Testis (tissue), 3 donors: Measurements from ENCODE around the gene NRF1. TPM values are rescaled to one million over a fixed set of nuclear protein-coding genes. Genes with fewer than 3 reads are reported as not detected.

Source experiments
- DNase-seq: peaks from one replicate; pipeline ENCODE4 v3.0.0-alpha.2; 2019
- H3K27ac ChIP-seq, 2 donors: fragments of 200-600 bp; sonication (generic); one replicate each; pipeline ENCODE4 v1.5.1; 2019
- H3K27me3 ChIP-seq: fragments of 200-600 bp; sonication (generic); one replicate; pipeline ENCODE4 v1.5.1; 2019
- H3K36me3 ChIP-seq: fragments of 200-600 bp; sonication (generic); one replicate; pipeline ENCODE4 v1.5.1; 2017; ENCODE audit warnings: low read depth; ENCODE audit errors: missing control alignments
- H3K4me1 ChIP-seq: fragments of 200-600 bp; sonication (generic); one replicate; pipeline ENCODE4 v1.5.1; 2019
- H3K4me3 ChIP-seq, 2 donors: fragments of 200-600 bp; sonication (generic); one replicate each; pipeline ENCODE4 v1.5.1; 2017 to 2019
- H3K9me3 ChIP-seq: fragments of 200-600 bp; sonication (generic); one replicate; pipeline ENCODE4 v1.5.1; 2017
- POLR2A ChIP-seq: fragments of 450-650 bp; IDR thresholded peaks from one replicate; pipeline ENCODE4 v1.6.1; 2017; ENCODE audit warnings: antibody characterized with exemption, mild to moderate bottlenecking, moderate library complexity
- WGBS, 2 donors: methylation state at CpG; one replicate each; pipeline ENCODE4 v1.1.5; 2018; 5-methylcytosine and 5-hydroxymethylcytosine counted together
- intact Hi-C: fragments of 100-400 bp; cut with DNase I; formaldehyde crosslinking; loops from one replicate; pipeline ENCODE4 v1.15.1; 2023; ENCODE audit warnings: low total_unique reads
- polyA plus RNA-seq: library from polyadenylated mRNA; stranded (reverse); fragments of 350-450 nt; fragmentation: Illumina TruSeq; extraction: RNeasy Lipid Tissue Mini Kit (QIAGEN cat#74804); gene quantifications from one replicate; pipeline ENCODE4 v1.2.3, GENCODE V29; 2014; ENCODE audit warnings: low read depth, low replicate concordance; ENCODE audit not compliant: insufficient read depth
- total RNA-seq, 2 donors: library from RNA; depleted of rRNA; stranded (reverse); fragments of >200 nt; gene quantifications; one replicate each; pipeline ENCODE4 v1.2.3, GENCODE V29; 2016
- TF ChIP-seq, protein P1 (sequence below), 3 experiments: fragments of 450-650 bp in 2 of 3; fragments of 200-600 bp in 1 of 3; sonication (generic) in 1 of 3; IDR thresholded peaks; one replicate each; pipeline ENCODE4 v1.5.1; 2016 to 2019; ENCODE audit warnings: antibody characterized with exemption in 3 of 3, mild to moderate bottlenecking in 2 of 3, moderate library complexity in 1 of 3

The NRF1 gene
- total and polyA plus RNA-seq, 3 donors from 2014 or later: 16.9 to 41.6 (median 26.9) TPM

DNA sequence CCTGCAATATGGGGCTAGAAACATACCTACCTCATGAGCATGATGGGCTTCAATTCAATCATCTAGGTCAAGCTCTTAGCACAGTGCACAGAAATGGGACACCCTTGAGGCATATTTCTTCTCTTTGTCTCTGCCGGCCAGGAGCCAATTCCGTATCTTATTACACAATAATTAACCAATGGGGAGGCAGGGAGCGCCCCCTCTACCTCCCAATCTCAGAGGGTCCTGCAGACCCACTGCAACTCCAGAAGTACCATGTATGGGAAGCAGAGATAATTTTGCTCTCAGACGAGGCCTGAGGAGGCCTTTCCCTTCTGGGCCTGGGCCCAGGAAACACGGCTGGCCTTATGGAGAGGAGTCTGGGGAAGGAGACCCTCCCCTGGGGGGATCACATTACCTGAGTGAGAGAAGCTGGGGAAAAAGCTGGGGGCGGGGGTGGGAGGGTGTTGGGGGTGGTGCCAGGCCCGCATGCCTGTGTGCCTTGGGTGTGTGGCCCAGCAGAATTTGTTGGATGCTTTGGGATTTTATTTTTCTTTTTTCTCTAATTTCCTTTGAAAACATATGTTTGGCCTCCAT lies 185.8 kb downstream of the NRF1 start:
- 79% methylated on average over 7 of the region's 7 CpGs for WGBS, 2 donors
- no peak for TF ChIP-seq POLR2A
- TF ChIP-seq, protein P1, sequence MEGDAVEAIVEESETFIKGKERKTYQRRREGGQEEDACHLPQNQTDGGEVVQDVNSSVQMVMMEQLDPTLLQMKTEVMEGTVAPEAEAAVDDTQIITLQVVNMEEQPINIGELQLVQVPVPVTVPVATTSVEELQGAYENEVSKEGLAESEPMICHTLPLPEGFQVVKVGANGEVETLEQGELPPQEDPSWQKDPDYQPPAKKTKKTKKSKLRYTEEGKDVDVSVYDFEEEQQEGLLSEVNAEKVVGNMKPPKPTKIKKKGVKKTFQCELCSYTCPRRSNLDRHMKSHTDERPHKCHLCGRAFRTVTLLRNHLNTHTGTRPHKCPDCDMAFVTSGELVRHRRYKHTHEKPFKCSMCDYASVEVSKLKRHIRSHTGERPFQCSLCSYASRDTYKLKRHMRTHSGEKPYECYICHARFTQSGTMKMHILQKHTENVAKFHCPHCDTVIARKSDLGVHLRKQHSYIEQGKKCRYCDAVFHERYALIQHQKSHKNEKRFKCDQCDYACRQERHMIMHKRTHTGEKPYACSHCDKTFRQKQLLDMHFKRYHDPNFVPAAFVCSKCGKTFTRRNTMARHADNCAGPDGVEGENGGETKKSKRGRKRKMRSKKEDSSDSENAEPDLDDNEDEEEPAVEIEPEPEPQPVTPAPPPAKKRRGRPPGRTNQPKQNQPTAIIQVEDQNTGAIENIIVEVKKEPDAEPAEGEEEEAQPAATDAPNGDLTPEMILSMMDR (IDR thresholded peaks at IDR 0.05): no peak
- intact Hi-C loops: no loop called here
- no peaks in the 10 kb centered on the region for H3K9me3 ChIP-seq
- H3K4me1 ChIP-seq: no peaks in the 10 kb centered on the region
- H3K27ac ChIP-seq: no peak overlapping the region
- H3K4me3 ChIP-seq: no peak overlapping the region
- no peaks in the 10 kb centered on the region for H3K27me3 ChIP-seq
- no peaks in the 10 kb centered on the region for H3K36me3 ChIP-seq
- DNase-seq: no peak

DNA sequence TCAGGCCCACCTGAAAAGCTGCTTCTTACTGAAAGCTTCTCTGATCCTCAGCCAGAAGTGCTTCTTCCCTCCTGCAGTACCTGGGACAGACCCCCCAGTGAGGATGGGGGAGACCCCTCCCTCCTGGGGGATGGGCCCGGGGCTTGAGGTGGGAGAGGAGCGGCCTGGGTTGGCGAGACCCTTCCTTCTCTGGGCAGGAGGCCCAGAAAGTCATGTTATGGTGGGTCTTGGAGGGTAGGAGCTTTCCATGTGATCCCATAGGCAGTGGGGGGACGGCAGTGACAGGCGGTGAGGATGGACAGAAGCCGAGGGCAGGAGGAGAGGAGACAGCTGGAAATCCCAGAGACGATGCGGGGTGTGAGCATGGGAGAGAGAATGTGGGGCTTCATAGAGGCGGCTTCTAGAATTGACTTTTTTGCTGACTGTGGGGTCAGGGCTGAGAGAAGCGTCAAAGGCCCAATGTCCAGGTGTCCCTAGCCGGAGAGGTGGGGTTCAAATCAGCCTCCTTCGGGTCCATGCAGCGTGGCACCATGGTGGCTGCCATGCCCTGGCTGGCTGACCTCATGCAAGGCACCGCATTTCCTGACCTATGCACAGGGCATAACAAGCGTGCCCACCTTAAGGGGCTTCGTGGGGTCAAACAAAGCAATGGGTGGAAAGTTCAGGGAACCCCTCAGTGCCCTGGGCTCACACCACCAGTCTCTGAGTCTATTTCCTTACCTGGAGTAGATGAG lies 187.3 kb downstream of the NRF1 start:
- no peak for TF ChIP-seq POLR2A
- TF ChIP-seq, protein P1 (IDR thresholded peaks at IDR 0.05): no peak
- Histone ChIP-seq H3K9me3 (no peaks in the 10 kb centered on the region), H3K27ac (no peak overlapping the region), H3K36me3 (no peaks in the 10 kb centered on the region), H3K4me1 (no peaks in the 10 kb centered on the region), H3K4me3 (no peak overlapping the region), H3K27me3 (no peaks in the 10 kb centered on the region)
- intact Hi-C loops: no loop called here
- DNase-seq: no peak
- 95 to 98% methylated on average over 13 to 16 of the region's 16 CpGs for WGBS, 2 donors

DNA sequence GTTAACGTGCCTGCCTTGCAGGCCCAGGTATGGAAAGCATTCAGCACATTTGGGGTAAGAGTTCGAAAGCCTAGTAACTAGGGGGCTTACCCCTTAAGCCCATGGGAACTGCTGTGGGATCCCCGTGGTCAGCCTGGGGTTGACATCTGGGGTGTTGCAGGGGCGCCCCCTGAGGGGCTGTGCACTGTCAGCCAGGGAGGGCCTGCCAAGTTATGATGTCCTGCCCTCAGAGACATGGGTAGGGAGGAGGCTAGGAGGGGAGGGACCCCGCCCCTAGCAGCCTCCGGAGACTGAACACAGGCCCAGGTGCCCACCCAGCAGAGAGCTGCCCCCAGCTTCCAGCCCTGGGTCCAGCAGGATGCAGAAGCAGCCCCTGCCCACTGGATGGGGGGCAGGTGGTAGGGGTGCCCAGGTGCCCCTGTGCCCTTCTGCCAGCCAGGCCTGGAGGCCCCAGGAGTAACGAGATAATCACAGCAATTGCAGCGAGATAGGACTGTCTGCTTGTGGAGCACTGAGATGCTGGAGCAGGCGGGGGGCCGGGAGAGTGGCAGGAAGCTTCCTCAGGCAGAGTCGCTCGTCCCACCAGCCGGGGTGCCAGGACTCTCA lies 187.9 kb downstream of the NRF1 start:
- H3K27ac ChIP-seq: no peak overlapping the region
- no peaks in the 10 kb centered on the region for H3K27me3 ChIP-seq
- intact Hi-C loops: no loop called here
- WGBS, 2 donors: 84 to 90% methylated on average over 4 to 13 of the region's 13 CpGs
- no peaks in the 10 kb centered on the region for H3K36me3 ChIP-seq
- no peaks in the 10 kb centered on the region for H3K9me3 ChIP-seq
- no peak for TF ChIP-seq POLR2A
- TF ChIP-seq, protein P1 (IDR thresholded peaks at IDR 0.05): no peak
- no peak overlapping the region for H3K4me3 ChIP-seq
- H3K4me1 ChIP-seq: no peaks in the 10 kb centered on the region
- no peak for DNase-seq

DNA sequence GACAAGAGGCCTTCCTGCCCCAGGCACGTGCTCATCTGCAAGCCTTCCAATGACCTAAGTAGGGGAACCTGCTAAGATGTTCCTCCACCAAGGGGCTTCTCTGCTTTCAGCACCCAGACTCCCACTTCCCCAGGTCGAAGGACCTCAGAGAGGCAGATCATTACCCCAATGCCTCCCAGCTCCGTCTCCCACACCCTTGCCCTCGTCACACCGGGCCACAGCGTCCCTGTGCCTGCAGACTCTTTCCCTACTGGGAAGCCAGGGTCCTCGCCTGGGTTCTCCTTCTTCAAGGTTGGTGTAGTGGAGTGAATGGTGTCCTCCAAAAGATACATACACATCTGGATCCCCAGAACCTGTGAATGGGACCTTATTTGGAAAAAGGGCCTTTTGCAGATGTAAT lies 189.4 kb downstream of the NRF1 start:
- Histone ChIP-seq H3K36me3 (no peaks in the 10 kb centered on the region), H3K27ac (no peak overlapping the region), H3K27me3 (no peaks in the 10 kb centered on the region), H3K4me3 (no peak overlapping the region), H3K4me1 (no peaks in the 10 kb centered on the region), H3K9me3 (no peaks in the 10 kb centered on the region)
- WGBS, 2 donors: 85 to 89% methylated on average over 5 to 7 of the region's 7 CpGs
- DNase-seq: no peak
- no peak for TF ChIP-seq POLR2A
- TF ChIP-seq, protein P1 (IDR thresholded peaks at IDR 0.05): no peak
- intact Hi-C loops: no loop called here
